ENCODE data around the gene KCNIP4.

- TF ChIP-seq CTCF (IDR thresholded peaks at IDR 0.05): no peak
- TF ChIP-seq POLR2A (IDR thresholded peaks at IDR 0.05): no peak
Observed at GRCh38 chr4:21134994-21135393, 813.6 kb downstream of the KCNIP4 start.

Data from tibial nerve (tissue), 3 donors.